Fibroblast of villous mesenchyme (primary cell): Measurements from ENCODE around the gene TRIAP1. TPM values are rescaled to one million over a fixed set of nuclear protein-coding genes. Genes with fewer than 3 reads are reported as not detected.
A peak's percentile ranks its signal among the peaks of the same experiment; 100 is the strongest.

Source experiments
- DNase-seq: peaks from one replicate; pipeline ENCODE4 v3.0.0-alpha.2; 2010; ENCODE audit warnings: low read depth
- H3K4me3 ChIP-seq: 2 replicates; pipeline ENCODE4 v1.5.1; 2011; ENCODE audit warnings: low read depth, mild to moderate bottlenecking, low read length
- CTCF ChIP-seq: IDR thresholded peaks from 2 replicates; pipeline ENCODE4 v1.5.1; 2012; ENCODE audit warnings: low read depth, mild to moderate bottlenecking, low read length; ENCODE audit not compliant: insufficient read depth
- total RNA-seq: library from RNA; depleted of rRNA; stranded (reverse); fragments of >200 nt; gene quantifications from 2 replicates; pipeline ENCODE4 v1.2.3, GENCODE V29; 2012

TRIAP1 gene
- total RNA-seq, 1 donor: 30.7 TPM

DNA sequence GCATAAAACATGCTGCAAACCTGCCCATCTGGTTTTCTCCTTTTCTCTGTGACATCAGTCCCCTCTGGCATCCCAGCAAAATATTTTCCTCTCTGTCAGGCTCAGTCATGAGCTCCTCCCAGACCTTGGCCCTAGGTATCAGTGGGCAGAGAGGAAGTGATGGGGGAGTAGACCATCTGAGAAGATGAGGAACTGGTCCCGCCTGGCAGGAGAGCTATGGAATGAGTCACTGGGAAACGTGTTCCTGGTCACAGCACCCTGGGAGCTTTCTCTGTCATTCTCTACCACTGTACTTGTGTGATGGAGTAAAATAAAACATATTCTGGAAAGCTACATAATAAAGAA, 28.4 kb upstream of the TRIAP1 start:
- DNase-seq: peak; percentile 34
- TF ChIP-seq CTCF: no peak
- H3K4me3 ChIP-seq: no peak overlapping the region

DNA sequence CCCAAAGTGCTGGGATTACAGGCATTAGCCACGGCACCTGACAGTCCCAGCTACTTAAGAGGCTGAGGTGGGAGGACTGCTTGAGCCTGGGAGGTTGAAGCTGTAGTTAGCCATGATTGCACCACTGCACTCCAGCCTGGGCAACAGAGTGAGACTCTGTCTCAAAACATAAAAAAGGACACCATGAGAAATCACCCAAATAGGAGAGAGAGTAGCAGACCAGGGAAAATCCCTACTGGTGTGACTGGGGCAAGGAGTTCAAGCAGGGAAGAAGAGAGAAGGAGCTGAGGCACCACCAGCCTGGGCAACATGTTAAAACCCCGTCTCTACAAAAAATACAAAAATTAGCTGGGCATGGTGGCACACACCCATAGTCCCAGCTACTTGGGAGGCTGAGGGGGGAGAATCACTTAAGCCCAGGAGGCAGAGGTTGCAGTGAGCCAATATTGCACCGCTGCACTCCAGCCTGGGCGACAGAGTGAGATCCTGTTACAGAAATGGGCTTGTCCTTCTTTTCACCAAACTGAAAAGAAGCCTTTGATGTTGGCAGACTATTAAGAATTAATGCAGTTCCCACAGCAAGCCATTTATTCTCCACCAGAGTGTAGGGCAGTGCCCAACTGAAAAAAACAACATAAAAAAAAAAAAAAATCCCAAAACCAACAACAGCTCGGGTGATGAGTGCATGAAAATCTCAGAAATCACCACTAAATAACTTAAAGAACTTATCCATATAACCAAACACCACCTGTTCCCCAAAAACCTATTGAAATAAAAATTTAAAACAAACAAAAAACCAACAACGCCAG, 27.8 kb upstream of the TRIAP1 start:
- H3K4me3 ChIP-seq: no peak overlapping the region
- DNase-seq: no peak
- no peak for TF ChIP-seq CTCF

GRCh38 chr12:120472521-120472920, 26.3 kb upstream of the TRIAP1 start:
- TF ChIP-seq CTCF: no peak
- no peak overlapping the region for H3K4me3 ChIP-seq
- DNase-seq: no peak

DNA sequence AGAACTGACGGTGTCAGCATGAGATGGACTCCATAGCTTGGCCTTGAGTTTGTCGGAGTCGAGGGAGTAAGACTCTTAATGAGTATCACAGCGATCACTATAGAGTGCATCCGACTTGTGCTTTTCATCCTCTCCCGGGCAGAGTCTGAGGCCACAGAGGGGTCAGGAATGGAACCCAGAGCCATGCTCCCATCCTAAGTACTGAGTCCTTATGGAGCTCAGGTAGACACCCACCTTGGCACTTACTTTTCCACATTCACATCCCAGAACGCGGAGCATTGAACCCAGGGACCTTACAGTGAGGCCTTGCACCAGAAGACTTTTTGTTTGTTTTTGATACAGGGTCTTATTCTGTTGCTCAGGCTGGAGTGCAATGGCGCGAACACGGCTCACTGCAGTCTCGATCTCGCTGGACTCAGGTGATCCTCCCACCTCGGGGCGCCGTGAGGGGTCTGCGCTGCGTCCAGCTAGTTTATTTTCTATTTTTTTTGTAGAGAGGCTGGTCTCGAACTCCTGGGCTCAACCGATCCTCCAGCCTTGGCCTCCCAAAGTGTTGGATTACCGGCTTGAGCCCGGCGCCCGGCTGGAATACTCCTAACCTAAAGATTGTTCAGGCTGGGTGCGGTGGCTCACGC, 24.1 kb upstream of the TRIAP1 start:
- H3K4me3 ChIP-seq: peak overlapping the region; percentile 87
- TF ChIP-seq CTCF: no peak
- peak; percentile 30 for DNase-seq

DNA sequence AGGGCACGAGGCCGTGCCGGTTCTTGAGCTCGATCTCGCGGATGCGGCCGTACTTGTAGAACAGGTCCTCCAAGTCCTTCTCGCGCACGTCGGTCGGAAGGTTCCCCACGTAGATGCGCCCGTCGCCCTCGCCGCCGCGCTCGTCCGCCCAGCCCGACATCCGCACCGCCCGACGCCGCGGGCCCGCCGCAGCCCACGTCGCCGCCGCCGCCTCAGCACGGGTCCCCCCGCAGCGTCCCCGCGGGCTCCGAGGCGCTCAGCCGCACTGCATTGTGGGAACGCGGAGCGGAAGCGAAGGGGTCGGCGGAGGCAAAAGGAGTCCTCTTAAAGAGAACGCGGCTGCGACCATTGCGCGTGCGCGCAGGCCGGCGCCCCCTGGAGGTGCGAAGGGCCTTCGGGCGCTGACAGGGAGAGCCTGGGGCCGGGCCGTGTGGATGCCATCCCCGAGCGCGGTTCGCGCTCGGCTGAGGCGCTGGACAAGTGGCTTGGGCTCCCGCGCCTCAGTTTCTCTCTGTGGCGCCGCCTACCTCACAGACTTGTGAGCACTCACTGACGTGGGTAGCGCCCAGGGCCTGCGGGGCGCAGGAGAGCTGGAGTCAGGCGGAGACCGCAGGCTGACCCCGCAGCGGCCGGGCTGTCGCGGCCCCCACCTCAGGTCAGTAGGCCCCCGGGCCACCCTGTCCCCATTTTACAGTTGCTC, 23.4 kb upstream of the TRIAP1 start, which contains the start of gene SRSF9:
SRSF9 (minus strand) TSS at position 299 of the 700 bp plus-strand sequence; CDS start at position 160, 139 bp downstream.
- H3K4me3 ChIP-seq: peak within 1 kb of the TSS; percentile 87
- peak; percentile 89 for TF ChIP-seq CTCF
- DNase-seq: peak; percentile 98

DNA sequence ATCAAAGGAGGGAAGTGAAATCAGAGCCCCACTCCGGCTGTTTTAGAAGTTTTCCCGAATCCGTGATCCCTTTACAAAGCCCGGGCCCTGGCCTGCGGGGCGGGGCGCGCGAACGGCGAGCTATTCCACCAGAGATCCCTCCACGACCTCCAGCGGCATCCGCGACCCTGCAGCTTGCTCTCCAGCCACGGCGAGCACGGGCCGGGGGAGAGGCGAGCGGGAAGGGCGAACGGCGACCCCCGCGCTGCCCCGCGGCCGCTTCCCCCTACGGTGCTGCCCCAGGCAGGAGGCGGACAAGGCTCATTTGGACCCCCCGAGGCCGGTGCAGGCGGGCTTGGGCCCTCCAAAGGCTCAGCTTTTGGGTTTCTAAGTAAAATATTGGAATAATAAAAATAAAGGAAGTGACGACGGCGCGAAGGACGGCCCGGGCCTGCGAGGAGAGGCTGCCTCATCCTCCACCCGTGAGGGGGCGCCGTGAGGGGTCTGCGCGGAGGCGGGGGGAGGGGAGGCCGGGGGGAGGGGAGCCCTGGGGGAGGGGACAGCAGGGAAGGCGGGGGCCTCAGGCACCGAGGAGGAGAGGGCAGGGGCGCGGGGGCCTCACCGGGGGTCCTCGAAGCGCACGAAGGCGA, 22.8 kb upstream of the TRIAP1 start:
- no peak for TF ChIP-seq CTCF
- peak; percentile 33 for DNase-seq
- H3K4me3 ChIP-seq: peak overlapping the region; percentile 87
